OCI-LY3 (cell line): Measurements from ENCODE around the gene AGPAT3.

Experiments used
- H2AFZ ChIP-seq: fragments of 200-600, 300-600 bp; shearing (Covaris generic); 2 replicates; pipeline ENCODE4 v1.6.0; 2014; ENCODE audit warnings: antibody characterized with exemption, low read depth, low read length
- H3K27ac ChIP-seq: fragments of 200-600, 300-600 bp; sonication (generic); 2 replicates; pipeline ENCODE4 v1.5.1; 2014; ENCODE audit warnings: mild to moderate bottlenecking, low read length, moderate library complexity, mixed read lengths
- H3K27me3 ChIP-seq: fragments of 200-600, 300-600 bp; sonication (generic); 2 replicates; pipeline ENCODE4 v1.6.1; 2014; ENCODE audit warnings: low read depth, low read length, mixed read lengths
- H3K36me3 ChIP-seq: fragments of 200-600, 300-600 bp; sonication (generic); replicated peaks from 2 replicates; pipeline ENCODE3; 2014; ENCODE audit warnings: low read depth, low read length, mixed read lengths
- H3K4me1 ChIP-seq: fragments of 300-600, 200-600 bp; sonication (generic); 2 replicates; pipeline ENCODE4 v1.6.1; 2014; ENCODE audit warnings: low read length, mixed read lengths
- H3K4me2 ChIP-seq: fragments of 200-600, 300-600 bp; sonication (generic); 2 replicates; pipeline ENCODE4 v1.6.1; 2014; ENCODE audit warnings: low read length, mixed read lengths
- H3K4me3 ChIP-seq: fragments of 300-600, 200-600 bp; sonication (generic); 2 replicates; pipeline ENCODE4 v1.5.1; 2014; ENCODE audit warnings: antibody characterized with exemption, mild to moderate bottlenecking, low read length, moderate library complexity
- H3K79me2 ChIP-seq: fragments of 300-600, 200-600 bp; shearing (Covaris generic); 2 replicates; pipeline ENCODE4 v1.6.1; 2014; ENCODE audit warnings: mild to moderate bottlenecking, low read length, mixed read lengths
- H3K9ac ChIP-seq: fragments of 300-600, 200-600 bp; shearing (Covaris generic); 2 replicates; pipeline ENCODE4 v1.6.0; 2014; ENCODE audit warnings: mild to moderate bottlenecking, low read length, moderate library complexity
- H3K9me3 ChIP-seq: fragments of 200-600, 300-600 bp; shearing (Covaris generic); 2 replicates; pipeline ENCODE4 v1.6.1; 2014; ENCODE audit warnings: low read length, mixed read lengths; ENCODE audit not compliant: insufficient read depth
- H4K20me1 ChIP-seq: fragments of 200-600, 300-600 bp; sonication (generic); 2 replicates; pipeline ENCODE4 v1.6.1; 2016; ENCODE audit warnings: low read length, mixed read lengths; ENCODE audit not compliant: insufficient read depth
- EZH2phosphoT487 ChIP-seq: fragments of 200-600 bp; shearing (Covaris generic); IDR thresholded peaks from 2 replicates; pipeline ENCODE4 v1.6.1; 2018; ENCODE audit warnings: antibody characterized with exemption, mixed run types, low read depth
- TF ChIP-seq, protein P1 (sequence below): fragments of 200-600, 300-600 bp; sonication (generic); IDR thresholded peaks from 2 replicates; pipeline ENCODE4 v1.5.1; 2014; ENCODE audit warnings: antibody characterized with exemption, low read length, low read depth

The AGPAT3 gene

DNA sequence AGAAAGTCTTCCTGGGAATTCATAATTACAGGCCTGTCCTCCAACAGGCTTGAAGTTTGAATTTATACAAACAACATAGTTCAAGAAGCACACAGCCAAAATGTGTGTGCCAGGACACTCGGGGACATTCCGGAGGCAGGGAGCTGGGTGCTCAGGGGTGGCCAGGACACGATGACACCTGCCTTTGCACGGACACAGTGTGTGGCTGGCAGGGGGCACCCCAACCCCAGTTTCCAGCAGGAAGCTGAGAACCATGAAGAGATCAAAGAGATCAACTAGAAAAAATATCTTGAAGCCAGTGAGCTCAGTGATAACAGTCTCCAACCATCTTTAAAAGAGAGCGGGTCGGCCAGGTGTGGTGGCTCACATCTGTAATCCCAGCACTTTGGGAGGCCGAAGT is 114.6 kb downstream of the AGPAT3 start:
- TF ChIP-seq, protein P1, sequence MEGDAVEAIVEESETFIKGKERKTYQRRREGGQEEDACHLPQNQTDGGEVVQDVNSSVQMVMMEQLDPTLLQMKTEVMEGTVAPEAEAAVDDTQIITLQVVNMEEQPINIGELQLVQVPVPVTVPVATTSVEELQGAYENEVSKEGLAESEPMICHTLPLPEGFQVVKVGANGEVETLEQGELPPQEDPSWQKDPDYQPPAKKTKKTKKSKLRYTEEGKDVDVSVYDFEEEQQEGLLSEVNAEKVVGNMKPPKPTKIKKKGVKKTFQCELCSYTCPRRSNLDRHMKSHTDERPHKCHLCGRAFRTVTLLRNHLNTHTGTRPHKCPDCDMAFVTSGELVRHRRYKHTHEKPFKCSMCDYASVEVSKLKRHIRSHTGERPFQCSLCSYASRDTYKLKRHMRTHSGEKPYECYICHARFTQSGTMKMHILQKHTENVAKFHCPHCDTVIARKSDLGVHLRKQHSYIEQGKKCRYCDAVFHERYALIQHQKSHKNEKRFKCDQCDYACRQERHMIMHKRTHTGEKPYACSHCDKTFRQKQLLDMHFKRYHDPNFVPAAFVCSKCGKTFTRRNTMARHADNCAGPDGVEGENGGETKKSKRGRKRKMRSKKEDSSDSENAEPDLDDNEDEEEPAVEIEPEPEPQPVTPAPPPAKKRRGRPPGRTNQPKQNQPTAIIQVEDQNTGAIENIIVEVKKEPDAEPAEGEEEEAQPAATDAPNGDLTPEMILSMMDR, result no peak
- TF ChIP-seq EZH2phosphoT487, result no peak
- peaks cover 16% of the 10 kb centered on the region for H3K36me3 ChIP-seq
- H3K4me1 ChIP-seq, result peaks cover 6% of the 10 kb centered on the region; the same call in 1 of the 2 replicates
- no peak overlapping the region for H3K9ac ChIP-seq
- H3K27me3 ChIP-seq, result no peaks in the 10 kb centered on the region
- no peak overlapping the region for H3K4me3 ChIP-seq
- no peak overlapping the region for H3K27ac ChIP-seq
- no peaks in the 10 kb centered on the region for H4K20me1 ChIP-seq
- H3K9me3 ChIP-seq, result no peaks in the 10 kb centered on the region
- H3K4me2 ChIP-seq, result no peak overlapping the region
- no peaks in the 10 kb centered on the region for H3K79me2 ChIP-seq
- H2AFZ ChIP-seq, result no peak overlapping the region

DNA sequence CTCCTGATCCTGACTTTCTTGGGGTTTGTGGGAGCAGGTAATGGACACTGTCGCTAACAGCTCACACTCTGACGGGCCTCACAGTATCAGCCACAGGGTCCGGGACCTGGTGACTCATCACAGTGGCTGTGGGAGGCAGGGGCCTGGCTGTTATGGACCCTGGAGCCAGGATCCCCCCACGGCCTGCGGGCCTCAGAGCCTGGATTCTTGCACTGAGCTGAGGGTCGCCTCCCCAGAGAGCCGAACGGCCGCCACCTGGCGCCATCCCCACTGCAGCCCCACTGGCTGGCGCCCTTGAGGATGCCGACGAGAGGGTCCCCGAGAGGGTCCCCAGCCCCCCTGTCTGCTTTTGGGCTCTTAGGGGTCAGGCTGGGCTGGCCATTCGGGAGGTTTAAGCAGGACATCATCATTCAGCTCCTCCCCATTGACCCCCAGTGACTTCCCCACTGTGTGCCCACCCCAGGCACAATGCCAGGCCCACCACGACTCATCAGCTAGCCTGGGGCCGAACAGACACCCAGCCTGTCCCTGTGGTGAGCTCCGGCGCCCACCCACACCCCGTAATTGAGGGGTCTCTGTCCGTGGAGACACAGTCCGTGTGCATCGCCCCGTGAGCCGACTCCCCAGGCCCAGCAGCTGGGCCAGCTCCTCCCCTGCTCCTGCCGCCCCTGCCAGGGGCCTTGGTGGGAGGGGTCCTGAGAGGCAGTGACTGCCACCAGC is 116.3 kb downstream of the AGPAT3 start:
- Histone ChIP-seq H3K4me1 (no peaks in the 10 kb centered on the region), H3K9me3 (no peaks in the 10 kb centered on the region), H2AFZ (no peak overlapping the region), H3K27ac (no peak overlapping the region), H3K4me2 (no peak overlapping the region), H4K20me1 (no peaks in the 10 kb centered on the region), H3K79me2 (no peaks in the 10 kb centered on the region), H3K9ac (no peak overlapping the region), H3K36me3 (peaks cover 12% of the 10 kb centered on the region), H3K27me3 (no peaks in the 10 kb centered on the region), H3K4me3 (no peak overlapping the region)
- TF ChIP-seq, protein P1, result no peak
- no peak for TF ChIP-seq EZH2phosphoT487

DNA sequence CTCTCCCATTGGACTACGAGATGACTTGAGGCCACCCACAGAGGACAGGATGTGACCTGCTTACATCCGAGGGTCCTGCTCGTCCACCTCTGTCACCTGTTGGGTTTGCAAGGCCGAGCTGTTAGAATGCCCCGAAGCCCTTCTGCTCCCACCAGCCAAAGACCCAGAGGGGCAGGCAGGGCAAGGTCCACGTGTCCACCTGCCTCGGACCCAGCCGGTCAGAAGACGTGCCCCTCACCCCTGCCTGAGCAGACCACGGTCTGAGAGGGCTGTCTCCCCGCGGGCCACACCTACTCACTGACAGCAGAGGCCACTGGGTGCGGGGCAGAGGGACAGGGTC is 116.8 kb downstream of the AGPAT3 start:
- Histone ChIP-seq H3K27ac (no peak overlapping the region), H4K20me1 (no peaks in the 10 kb centered on the region)

DNA sequence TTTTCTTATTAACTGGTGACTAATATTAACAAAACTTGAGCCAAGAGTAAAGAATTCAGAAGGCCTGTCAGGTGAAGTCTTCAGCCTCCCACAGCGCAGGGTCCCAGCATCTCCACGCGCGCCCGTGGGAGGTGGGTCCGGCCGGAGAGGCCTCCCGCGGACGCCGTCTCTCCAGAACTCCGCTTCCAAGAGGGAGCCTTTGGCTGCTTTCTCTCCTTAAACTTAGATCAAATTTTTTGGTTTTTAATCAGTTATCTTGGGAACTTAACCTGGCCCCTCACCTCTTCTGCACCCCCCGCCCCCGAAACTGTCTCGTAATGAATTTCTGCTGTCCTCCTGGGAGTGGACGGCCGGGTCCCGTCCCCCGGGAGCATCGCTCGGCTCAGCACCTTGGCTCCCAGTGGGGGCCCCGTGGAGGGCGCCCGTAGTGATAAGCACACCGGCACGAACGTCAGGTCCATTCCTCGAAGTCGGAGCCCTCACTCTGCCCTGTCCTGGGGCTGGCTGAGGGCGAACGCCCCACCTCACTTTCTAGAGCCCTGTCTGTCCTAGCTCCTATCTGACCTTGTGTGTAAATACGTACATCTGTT is 117.6 kb downstream of the AGPAT3 start:
- no peak overlapping the region for H2AFZ ChIP-seq
- H3K9ac ChIP-seq, result no peak overlapping the region
- no peak overlapping the region for H3K4me2 ChIP-seq
- no peaks in the 10 kb centered on the region for H3K4me1 ChIP-seq
- no peak overlapping the region for H3K27ac ChIP-seq
- no peaks in the 10 kb centered on the region for H3K79me2 ChIP-seq
- no peaks in the 10 kb centered on the region for H4K20me1 ChIP-seq
- no peaks in the 10 kb centered on the region for H3K9me3 ChIP-seq
- TF ChIP-seq EZH2phosphoT487, result no peak
- TF ChIP-seq, protein P1, result no peak
- H3K36me3 ChIP-seq, result peaks cover 12% of the 10 kb centered on the region
- no peaks in the 10 kb centered on the region for H3K27me3 ChIP-seq
- H3K4me3 ChIP-seq, result no peak overlapping the region

More for the DNA sequence above, 116.8 kb downstream of the AGPAT3 start:
- Histone ChIP-seq H3K27me3 (no peaks in the 10 kb centered on the region), H3K9me3 (no peaks in the 10 kb centered on the region), H3K4me2 (no peak overlapping the region), H3K79me2 (no peaks in the 10 kb centered on the region), H2AFZ (no peak overlapping the region), H3K4me1 (no peaks in the 10 kb centered on the region), H3K9ac (no peak overlapping the region), H3K4me3 (no peak overlapping the region), H3K36me3 (peaks cover 12% of the 10 kb centered on the region)
- TF ChIP-seq, protein P1, result no peak
- no peak for TF ChIP-seq EZH2phosphoT487
